ENCODE results near the gene CACNA1C. TPM values are rescaled to one million over a fixed set of nuclear protein-coding genes. Genes with fewer than 3 reads are reported as not detected.

CACNA1C gene
- total RNA-seq (2014; rRNA removed) = 0.13 and 0.57 TPM in 2 replicates
- 0.92 TPM for polyA plus RNA-seq (2012)

GRCh38 chr12:2052826-2053678 lies at the start of gene CACNA1C:
Gene CACNA1C (plus strand): TSS chr12:2052987. CDS start chr12:2053563, 576 bp downstream.
- peak; percentile 11 for DNase-seq (ENCODE audit: low read depth)

- peak; percentile 23 for DNase-seq (ENCODE audit: low read depth)
These were observed 49.1 kb upstream of the CACNA1C start for GRCh38 chr12:2003676-2004112.

- peak; percentile 94 for DNase-seq (ENCODE audit: low read depth)
These were observed 48.5 kb upstream of the CACNA1C start, which contains the start of gene DCP1B for GRCh38 chr12:2004113-2004929. Gene DCP1B (minus strand): TSS chr12:2004457. CDS start chr12:2004431, 26 bp downstream.

- no peak for DNase-seq (ENCODE audit: low read depth)
These were observed 44.1 kb upstream of the CACNA1C start for GRCh38 chr12:2008677-2009076.

GRCh38 chr12:2009623-2010022 lies 43.2 kb upstream of the CACNA1C start:
- no peak for DNase-seq (ENCODE audit: low read depth)

- no peak for DNase-seq (ENCODE audit: low read depth)
These were observed 40.9 kb upstream of the CACNA1C start for GRCh38 chr12:2011643-2012607.

GRCh38 chr12:2013086-2013485 lies 39.7 kb upstream of the CACNA1C start:
- no peak for DNase-seq (ENCODE audit: low read depth)

GRCh38 chr12:2013527-2014223 lies 39.1 kb upstream of the CACNA1C start:
- DNase-seq (ENCODE audit: low read depth) = no peak

GRCh38 chr12:2014231-2014630 lies 38.6 kb upstream of the CACNA1C start:
- DNase-seq (ENCODE audit: low read depth) = no peak

- no peak for DNase-seq (ENCODE audit: low read depth)
These were observed 35.8 kb upstream of the CACNA1C start for GRCh38 chr12:2016862-2017545.

- DNase-seq (ENCODE audit: low read depth) = no peak
These were observed 35.0 kb upstream of the CACNA1C start for GRCh38 chr12:2017546-2018337.

- no peak for DNase-seq (ENCODE audit: low read depth)
These were observed 34.4 kb upstream of the CACNA1C start for GRCh38 chr12:2018391-2018790.

GRCh38 chr12:2019126-2019525 lies 33.7 kb upstream of the CACNA1C start:
- no peak for DNase-seq (ENCODE audit: low read depth)

- no peak for DNase-seq (ENCODE audit: low read depth)
These were observed 32.3 kb upstream of the CACNA1C start for GRCh38 chr12:2020511-2020910.

- DNase-seq (ENCODE audit: low read depth) = no peak
These were observed 29.4 kb upstream of the CACNA1C start for GRCh38 chr12:2023365-2023764.

- DNase-seq (ENCODE audit: low read depth) = no peak
These were observed 25.4 kb upstream of the CACNA1C start for GRCh38 chr12:2027351-2027750.

- no peak for DNase-seq (ENCODE audit: low read depth)
These were observed 22.9 kb upstream of the CACNA1C start for GRCh38 chr12:2029851-2030250.

GRCh38 chr12:2032506-2032905 lies 20.3 kb upstream of the CACNA1C start:
- DNase-seq (ENCODE audit: low read depth) = no peak
